22Rv1 (cell line): ENCODE data around the gene PSD4.

Experiments used
- ZFX ChIP-seq: fragments of 450-650 bp; IDR thresholded peaks from 2 replicates; pipeline ENCODE4 v1.6.1; 2017; ENCODE audit warnings: antibody characterized with exemption, borderline replicate concordance
- TF ChIP-seq, protein P1 (sequence below): fragments of 450-650 bp; IDR thresholded peaks from 2 replicates; pipeline ENCODE4 v1.5.1; 2017; ENCODE audit warnings: mild to moderate bottlenecking

DNA sequence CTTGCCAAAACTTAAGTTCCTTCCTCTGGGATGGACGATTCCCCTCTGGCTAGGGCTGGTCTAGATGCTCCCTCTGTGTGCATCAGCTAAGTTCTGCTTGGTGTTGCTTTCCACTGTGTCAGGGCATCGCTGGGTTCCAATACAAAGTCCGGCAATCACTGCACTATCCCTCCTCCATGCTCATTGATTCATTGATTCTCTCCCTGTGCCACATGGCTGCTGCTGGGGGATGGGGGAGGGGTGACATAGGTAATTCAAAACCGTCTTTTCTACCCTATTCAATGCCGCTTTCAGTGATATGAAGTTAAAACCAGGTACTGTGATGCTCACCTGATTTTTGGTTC lies 23.5 kb upstream of the PSD4 start:
- TF ChIP-seq, protein P1, sequence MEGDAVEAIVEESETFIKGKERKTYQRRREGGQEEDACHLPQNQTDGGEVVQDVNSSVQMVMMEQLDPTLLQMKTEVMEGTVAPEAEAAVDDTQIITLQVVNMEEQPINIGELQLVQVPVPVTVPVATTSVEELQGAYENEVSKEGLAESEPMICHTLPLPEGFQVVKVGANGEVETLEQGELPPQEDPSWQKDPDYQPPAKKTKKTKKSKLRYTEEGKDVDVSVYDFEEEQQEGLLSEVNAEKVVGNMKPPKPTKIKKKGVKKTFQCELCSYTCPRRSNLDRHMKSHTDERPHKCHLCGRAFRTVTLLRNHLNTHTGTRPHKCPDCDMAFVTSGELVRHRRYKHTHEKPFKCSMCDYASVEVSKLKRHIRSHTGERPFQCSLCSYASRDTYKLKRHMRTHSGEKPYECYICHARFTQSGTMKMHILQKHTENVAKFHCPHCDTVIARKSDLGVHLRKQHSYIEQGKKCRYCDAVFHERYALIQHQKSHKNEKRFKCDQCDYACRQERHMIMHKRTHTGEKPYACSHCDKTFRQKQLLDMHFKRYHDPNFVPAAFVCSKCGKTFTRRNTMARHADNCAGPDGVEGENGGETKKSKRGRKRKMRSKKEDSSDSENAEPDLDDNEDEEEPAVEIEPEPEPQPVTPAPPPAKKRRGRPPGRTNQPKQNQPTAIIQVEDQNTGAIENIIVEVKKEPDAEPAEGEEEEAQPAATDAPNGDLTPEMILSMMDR = no peak
- no peak for TF ChIP-seq ZFX
